ES-I3 (cell line): ENCODE data around the gene PTPRH.

Experiments used
- H3K36me3 ChIP-seq: 2 replicates; pipeline ENCODE4 v1.6.1; 2013; ENCODE audit warnings: mild to moderate bottlenecking, low read length, control low read depth, moderate library complexity; ENCODE audit not compliant: insufficient read depth
- H3K4me1 ChIP-seq: 2 replicates; pipeline ENCODE4 v1.6.1; 2013; ENCODE audit warnings: mild to moderate bottlenecking, control low read depth, low read length; ENCODE audit not compliant: insufficient read depth
- H3K9ac ChIP-seq: 2 replicates; pipeline ENCODE4 v1.6.1; 2013; ENCODE audit warnings: low read depth, mild to moderate bottlenecking, low read length, moderate library complexity
- H3K9me3 ChIP-seq: 2 replicates; pipeline ENCODE4 v1.6.1; 2013; ENCODE audit warnings: mild to moderate bottlenecking, low read length, moderate library complexity; ENCODE audit not compliant: control insufficient read depth, insufficient read depth

The PTPRH gene

GRCh38 chr19:55238030-55238429 lies 28.7 kb upstream of the PTPRH start:
- no peaks in the 10 kb centered on the region for H3K9me3 ChIP-seq
- no peaks in the 10 kb centered on the region for H3K4me1 ChIP-seq
- H3K36me3 ChIP-seq, result peaks cover 18% of the 10 kb centered on the region
- H3K9ac ChIP-seq, result no peak overlapping the region

GRCh38 chr19:55232986-55233385 lies 23.7 kb upstream of the PTPRH start:
- H3K4me1 ChIP-seq, result no peaks in the 10 kb centered on the region
- H3K9ac ChIP-seq, result no peak overlapping the region
- no peaks in the 10 kb centered on the region for H3K9me3 ChIP-seq
- peaks cover 9% of the 10 kb centered on the region for H3K36me3 ChIP-seq

GRCh38 chr19:55232286-55232602 lies 22.9 kb upstream of the PTPRH start:
- no peaks in the 10 kb centered on the region for H3K4me1 ChIP-seq
- H3K9ac ChIP-seq, result no peak overlapping the region
- no peaks in the 10 kb centered on the region for H3K9me3 ChIP-seq
- H3K36me3 ChIP-seq, result peaks cover 8% of the 10 kb centered on the region

GRCh38 chr19:55231391-55232285 lies 22.3 kb upstream of the PTPRH start:
- no peaks in the 10 kb centered on the region for H3K9me3 ChIP-seq
- no peaks in the 10 kb centered on the region for H3K4me1 ChIP-seq
- no peak overlapping the region for H3K9ac ChIP-seq
- peaks cover 8% of the 10 kb centered on the region for H3K36me3 ChIP-seq

- H3K9ac ChIP-seq, result no peak overlapping the region
- H3K4me1 ChIP-seq, result no peaks in the 10 kb centered on the region
- peaks cover 8% of the 10 kb centered on the region for H3K36me3 ChIP-seq
- H3K9me3 ChIP-seq, result no peaks in the 10 kb centered on the region
These were observed 21.5 kb upstream of the PTPRH start for GRCh38 chr19:55230780-55231179.

DNA sequence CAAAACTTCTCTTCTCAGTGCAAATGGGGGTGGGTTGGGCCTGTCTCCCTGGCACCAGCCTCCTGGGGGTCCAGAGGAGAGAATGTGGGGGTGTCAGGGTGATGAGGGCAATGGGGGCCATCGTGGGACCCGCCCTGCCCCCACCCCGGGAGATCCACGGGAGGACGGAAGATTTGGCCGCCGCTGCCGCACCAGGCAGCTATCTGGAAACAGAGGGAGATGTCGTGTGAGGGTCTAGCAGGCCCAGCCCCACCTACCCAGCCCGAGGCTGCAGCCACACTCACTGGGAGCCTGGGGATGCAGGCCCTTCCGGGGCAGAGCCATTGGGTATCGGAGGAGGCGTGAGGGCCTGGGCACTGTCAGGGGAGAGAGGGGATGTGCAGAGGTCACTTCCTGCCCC lies 21.0 kb upstream of the PTPRH start:
- Histone ChIP-seq H3K9ac (no peak overlapping the region), H3K9me3 (no peaks in the 10 kb centered on the region), H3K36me3 (peaks cover 8% of the 10 kb centered on the region), H3K4me1 (no peaks in the 10 kb centered on the region)

- H3K9me3 ChIP-seq, result no peaks in the 10 kb centered on the region
- peaks cover 3% of the 10 kb centered on the region for H3K36me3 ChIP-seq
- H3K4me1 ChIP-seq, result no peaks in the 10 kb centered on the region
- H3K9ac ChIP-seq, result no peak overlapping the region
These were observed 20.5 kb upstream of the PTPRH start for GRCh38 chr19:55229789-55230182.

DNA sequence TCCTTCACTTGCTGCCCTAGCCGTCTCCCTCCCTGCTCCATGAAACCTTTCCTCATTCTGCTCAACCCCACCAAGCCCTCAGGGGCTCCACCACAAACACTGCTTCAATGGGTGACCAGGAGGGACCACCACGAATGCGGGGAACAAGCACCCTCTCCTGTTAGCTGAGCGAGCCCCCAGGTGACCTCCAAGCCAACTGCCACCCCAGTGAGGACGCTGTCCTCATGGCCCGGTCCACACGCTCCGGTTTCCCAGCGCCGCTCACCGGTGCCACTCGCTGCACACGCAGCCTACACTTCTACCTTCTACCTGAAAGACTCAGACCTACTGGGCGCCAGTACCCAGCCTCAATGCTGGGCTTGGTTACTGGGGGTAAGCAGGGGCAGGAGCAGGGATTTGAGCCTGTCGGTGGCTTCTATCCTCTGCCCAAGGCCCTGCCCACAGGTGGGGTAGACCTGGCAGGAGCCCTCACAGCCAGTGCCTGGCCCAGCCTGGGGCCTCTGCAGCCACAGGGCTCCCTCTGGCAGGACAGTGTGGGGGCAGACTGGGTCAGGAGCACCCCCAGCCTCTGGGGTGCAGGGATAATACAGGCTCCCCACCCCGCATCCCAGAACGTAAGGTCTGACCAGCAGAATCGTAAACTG lies 20.0 kb upstream of the PTPRH start:
- Histone ChIP-seq H3K9me3 (no peaks in the 10 kb centered on the region), H3K9ac (no peak overlapping the region), H3K36me3 (no peaks in the 10 kb centered on the region; the same call in 1 of the 2 replicates), H3K4me1 (no peaks in the 10 kb centered on the region)

- no peaks in the 10 kb centered on the region for H3K9me3 ChIP-seq
- H3K4me1 ChIP-seq, result no peaks in the 10 kb centered on the region
- no peaks in the 10 kb centered on the region; the same call in 1 of the 2 replicates for H3K36me3 ChIP-seq
- no peak within 1 kb of the TSS for H3K9ac ChIP-seq
These were observed 19.2 kb upstream of the PTPRH start, which contains the start of gene TMEM86B for GRCh38 chr19:55228403-55229031. Gene TMEM86B (minus strand): TSS chr19:55228763. CDS start chr19:55228741, 22 bp downstream.

GRCh38 chr19:55228015-55228391 lies 18.7 kb upstream of the PTPRH start:
- Histone ChIP-seq H3K9me3 (no peaks in the 10 kb centered on the region), H3K36me3 (no peaks in the 10 kb centered on the region; the same call in 1 of the 2 replicates), H3K4me1 (no peaks in the 10 kb centered on the region), H3K9ac (no peak overlapping the region)

DNA sequence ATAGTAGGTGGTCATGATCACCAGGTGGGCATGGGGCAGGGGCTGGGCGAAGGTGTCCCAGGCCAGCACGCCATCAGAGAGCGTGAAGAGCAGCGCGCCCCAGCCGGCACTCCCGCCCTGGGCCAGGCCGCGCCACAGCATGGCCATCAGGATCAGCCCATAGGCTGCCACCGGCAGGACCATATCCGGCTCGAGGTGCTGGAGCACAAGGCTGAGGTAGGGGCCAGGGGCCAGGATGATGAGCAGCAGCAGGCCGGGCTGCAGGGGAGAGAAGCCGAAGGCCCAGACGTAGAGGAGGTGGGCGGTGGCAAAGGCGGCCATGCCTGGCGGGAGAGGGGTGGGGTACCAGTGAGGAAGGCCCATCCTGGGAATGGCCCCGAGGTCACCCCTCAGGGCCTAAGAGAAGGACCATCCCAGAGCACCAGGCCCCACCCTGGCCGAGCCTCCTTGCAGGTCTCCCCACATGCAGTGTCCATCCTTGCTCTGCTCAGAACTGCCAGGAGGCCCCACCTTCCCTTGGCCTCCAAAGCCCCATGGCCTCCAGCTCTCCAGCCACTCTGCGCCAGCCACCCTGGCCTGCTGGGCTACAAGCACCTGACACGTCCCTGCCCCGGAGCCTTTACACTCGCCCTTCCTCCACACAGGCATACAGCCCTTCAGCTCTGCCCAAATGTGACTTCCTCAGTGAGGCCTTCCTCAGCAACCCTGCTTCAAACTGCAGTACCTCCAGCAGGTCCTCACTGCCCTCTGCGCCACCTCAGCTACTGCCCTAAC lies 18.1 kb upstream of the PTPRH start:
- H3K9ac ChIP-seq, result no peak overlapping the region
- H3K36me3 ChIP-seq, result no peaks in the 10 kb centered on the region; the same call in 1 of the 2 replicates
- H3K9me3 ChIP-seq, result no peaks in the 10 kb centered on the region
- no peaks in the 10 kb centered on the region for H3K4me1 ChIP-seq

DNA sequence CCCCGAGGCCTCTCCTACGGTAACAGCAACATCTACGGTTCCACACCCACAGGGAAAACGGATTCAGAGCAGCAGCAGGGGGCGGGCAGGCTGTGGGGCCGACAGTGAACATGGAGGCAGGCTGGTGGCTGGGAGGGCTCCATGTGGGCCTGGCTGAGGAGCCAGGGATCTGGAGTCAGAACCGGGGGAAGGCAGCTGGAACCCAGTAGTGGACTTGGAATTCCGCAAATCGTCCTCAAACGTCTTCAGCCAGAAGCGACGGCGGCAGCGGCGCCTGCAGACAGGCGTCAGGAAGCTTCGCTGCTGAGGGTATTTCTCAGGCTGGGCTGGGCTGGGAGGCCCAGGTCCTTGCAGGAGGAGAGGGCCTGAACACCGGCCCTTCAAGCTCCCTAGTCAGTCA lies 17.5 kb upstream of the PTPRH start:
- no peaks in the 10 kb centered on the region; the same call in 1 of the 2 replicates for H3K36me3 ChIP-seq
- no peak overlapping the region for H3K9ac ChIP-seq
- no peaks in the 10 kb centered on the region for H3K4me1 ChIP-seq

DNA sequence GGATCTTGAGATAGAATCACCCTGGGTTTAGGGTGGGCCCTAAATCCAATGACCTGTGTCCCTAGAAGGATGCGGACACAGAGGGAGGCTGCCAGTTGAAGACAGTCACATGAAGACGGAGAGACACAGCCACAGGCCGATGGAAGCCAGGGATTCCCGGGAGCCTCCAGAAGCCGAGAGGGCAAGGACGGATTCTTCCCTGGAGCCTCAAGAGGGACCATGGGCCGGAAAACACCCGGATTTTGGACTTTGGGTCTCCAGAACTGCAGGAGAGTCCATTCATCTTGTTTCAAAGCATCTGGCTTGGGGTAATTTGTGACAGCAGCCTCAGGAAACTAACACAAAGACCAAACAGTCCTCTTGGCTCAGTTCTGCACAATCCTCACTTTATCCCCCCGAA lies 17.0 kb upstream of the PTPRH start:
- H3K9me3 ChIP-seq, result no peaks in the 10 kb centered on the region
- no peak overlapping the region for H3K9ac ChIP-seq
- no peaks in the 10 kb centered on the region; the same call in 1 of the 2 replicates for H3K36me3 ChIP-seq
- H3K4me1 ChIP-seq, result no peaks in the 10 kb centered on the region

More for the DNA sequence above, 17.5 kb upstream of the PTPRH start:
- H3K9me3 ChIP-seq, result no peaks in the 10 kb centered on the region

DNA sequence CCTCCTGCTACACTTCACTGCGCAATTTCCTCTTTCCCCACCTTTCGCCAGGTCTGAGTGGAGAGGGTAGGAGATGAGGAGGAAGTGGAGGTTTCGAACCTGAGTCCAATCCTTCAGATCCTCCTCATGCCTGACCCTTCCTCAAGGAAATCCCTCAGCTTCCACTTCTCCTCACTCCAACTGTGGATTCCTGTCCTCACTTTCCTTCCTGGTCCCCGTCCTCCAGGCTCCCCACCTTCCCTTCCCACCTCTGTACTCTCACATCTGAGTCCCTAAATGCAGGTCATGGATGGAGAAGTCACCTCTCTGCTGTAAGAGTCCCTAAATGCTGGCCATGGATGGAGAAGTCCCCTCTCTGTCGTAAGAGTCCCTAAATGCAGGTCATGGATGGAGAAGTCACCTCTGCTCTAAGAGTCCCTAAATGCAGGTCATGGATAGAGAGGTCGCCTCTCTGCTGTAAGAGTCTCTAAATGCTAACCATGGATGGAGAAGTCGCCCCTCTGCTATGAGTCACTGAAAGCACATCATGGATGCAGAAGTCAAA lies 16.2 kb upstream of the PTPRH start:
- no peak overlapping the region for H3K9ac ChIP-seq
- no peaks in the 10 kb centered on the region for H3K4me1 ChIP-seq

More for the DNA sequence above, 16.2 kb upstream of the PTPRH start:
- Histone ChIP-seq H3K9me3 (no peaks in the 10 kb centered on the region), H3K36me3 (no peaks in the 10 kb centered on the region; the same call in 1 of the 2 replicates)
